GM19463 (cell line): ENCODE measurements around the gene CCDC88C.
A peak's percentile ranks its signal among the peaks of the same experiment; 100 is the strongest.

Source experiments
- ATAC-seq: cut with Tn5 transposase; IDR thresholded peaks from one replicate; pipeline ENCODE4 v1.9.1; 2021; ENCODE audit warnings: mild to moderate bottlenecking, moderate library complexity; ENCODE audit not compliant: unreplicated experiment

Gene CCDC88C

DNA sequence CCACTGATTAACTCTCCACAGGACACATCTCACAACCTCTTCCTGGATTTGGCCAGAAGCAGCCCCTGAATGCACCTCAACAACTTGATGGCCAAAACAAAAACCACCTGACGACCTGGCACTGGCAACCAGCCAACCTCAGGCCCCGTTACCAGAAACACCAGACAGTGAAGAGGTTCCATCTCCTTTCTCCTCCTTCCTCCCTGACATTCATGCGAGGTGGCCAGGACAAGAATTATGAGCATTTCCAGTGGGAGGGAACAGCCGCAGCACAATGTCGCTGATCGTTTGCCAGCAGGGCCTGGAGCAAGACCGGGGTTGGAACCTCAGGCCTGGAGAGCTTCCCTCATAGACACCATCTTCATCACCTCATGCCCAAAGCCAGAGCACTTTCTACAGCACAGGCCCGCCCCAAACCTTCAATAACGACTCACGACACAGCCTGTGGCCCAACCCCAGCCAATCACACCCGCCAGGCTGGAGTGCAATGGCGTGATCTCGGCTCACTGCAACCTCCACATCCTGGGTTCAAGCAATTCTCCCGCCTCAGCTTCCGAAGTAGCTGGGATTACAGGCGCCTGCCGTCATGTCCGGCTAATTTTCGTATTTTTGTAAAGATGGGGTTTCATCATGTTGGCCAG is 48.7 kb downstream of the CCDC88C start:
- ATAC-seq, result no peak

GRCh38 chr14:91367173-91368171 is 50.1 kb downstream of the CCDC88C start:
- ATAC-seq, result peak; percentile 52

DNA sequence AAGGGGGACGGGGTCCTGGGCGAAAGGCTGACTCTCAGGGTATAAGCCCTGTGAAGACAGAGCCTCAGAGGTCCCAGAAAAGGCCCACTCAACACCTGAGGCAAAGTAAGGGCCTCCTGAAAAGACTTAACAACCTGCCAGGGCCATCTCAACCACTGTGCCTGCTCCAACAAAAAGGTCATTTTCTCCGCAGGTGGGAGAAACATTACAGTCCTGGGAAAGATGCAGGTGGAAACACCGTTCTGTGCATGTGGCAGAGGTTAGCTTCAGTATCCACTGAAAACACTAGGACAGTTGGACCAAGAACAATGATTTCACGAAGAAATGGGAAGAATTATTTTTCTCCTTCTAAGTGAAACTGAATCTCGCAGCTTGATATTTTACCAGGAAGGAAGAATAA is 50.9 kb downstream of the CCDC88C start:
- ATAC-seq, result no peak

DNA sequence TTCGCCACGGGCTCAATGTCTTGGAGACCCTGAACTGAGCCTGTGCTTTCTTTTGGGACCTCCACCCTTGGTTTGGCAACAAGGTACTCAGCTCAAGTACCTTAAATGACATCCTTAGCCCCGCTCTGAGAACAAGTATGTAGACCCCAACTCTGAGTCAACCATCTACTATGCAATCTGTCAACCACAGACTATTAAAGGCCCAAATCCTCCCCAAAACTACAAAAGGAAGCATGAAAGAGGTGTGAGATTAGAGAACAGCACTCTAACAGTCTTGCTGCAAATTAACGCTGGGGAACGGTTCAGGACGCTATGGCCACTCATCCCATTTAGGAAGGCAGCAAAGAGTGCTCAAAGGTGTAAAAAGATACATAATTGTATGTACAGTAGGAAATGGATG is 52.1 kb downstream of the CCDC88C start:
- no peak for ATAC-seq

DNA sequence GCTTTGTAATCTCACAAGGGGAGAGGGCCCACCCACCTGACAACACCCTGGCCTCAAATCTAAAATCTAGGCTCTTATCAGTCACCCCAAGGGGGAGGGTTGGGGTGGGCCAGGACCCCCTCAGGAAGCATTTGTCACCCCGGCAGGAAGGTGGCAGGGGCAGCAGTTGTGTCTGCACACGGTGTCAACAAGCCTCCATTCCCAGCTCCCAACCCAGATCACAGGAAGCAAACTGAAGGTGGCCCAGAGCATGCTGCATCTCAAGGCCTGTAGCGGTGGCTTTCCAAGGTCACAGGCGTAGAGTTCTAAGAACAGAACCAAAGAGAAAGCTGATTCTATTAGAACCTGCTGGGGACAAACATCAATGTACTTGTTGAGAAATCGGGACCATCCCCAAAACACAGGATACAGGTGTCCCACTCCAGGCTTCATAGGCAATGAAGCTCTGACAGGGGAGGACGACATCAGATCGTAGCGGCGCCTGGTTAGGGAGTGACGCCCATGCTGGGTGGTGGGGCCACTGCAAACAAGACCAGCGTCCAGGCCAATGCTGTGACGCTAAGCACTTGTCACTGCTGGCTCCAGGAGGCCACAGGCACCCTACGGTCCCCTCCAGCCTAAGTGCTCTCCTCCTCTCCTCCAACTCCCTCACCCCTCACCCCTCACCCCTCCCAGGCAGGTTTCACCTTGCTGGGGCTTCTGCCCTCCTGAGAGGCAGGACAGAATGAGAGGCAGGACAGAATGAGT is 52.9 kb downstream of the CCDC88C start:
- no peak for ATAC-seq

- peak; percentile 66 for ATAC-seq
These were observed 53.7 kb downstream of the CCDC88C start for GRCh38 chr14:91363776-91364523.

- no peak for ATAC-seq
These were observed 56.3 kb downstream of the CCDC88C start for GRCh38 chr14:91361233-91361811.

GRCh38 chr14:91360490-91361232 is 57.0 kb downstream of the CCDC88C start:
- ATAC-seq, result no peak

- no peak for ATAC-seq
These were observed 58.9 kb downstream of the CCDC88C start for GRCh38 chr14:91358654-91359220.

- no peak for ATAC-seq
These were observed 59.6 kb downstream of the CCDC88C start for GRCh38 chr14:91358025-91358319.

- no peak for ATAC-seq
These were observed 60.2 kb downstream of the CCDC88C start for GRCh38 chr14:91357272-91358024.

GRCh38 chr14:91356181-91356763 is 61.3 kb downstream of the CCDC88C start:
- no peak for ATAC-seq

GRCh38 chr14:91354979-91355685 is 62.5 kb downstream of the CCDC88C start:
- ATAC-seq, result peak; percentile 43

- ATAC-seq, result no peak
These were observed 63.3 kb downstream of the CCDC88C start for GRCh38 chr14:91354221-91354916.

- ATAC-seq, result no peak
These were observed 64.6 kb downstream of the CCDC88C start for GRCh38 chr14:91352728-91353692.

GRCh38 chr14:91352053-91352452 is 65.6 kb downstream of the CCDC88C start:
- ATAC-seq, result no peak
